GM12878 (cell line): ENCODE measurements around the gene LIPM. TPM values are rescaled to one million over a fixed set of nuclear protein-coding genes. Genes with fewer than 3 reads are reported as not detected.

ENCODE experiments used
- CEBPB ChIP-seq, 2 experiments: fragments of 150-350 bp in 1 of 2; IDR thresholded peaks; 2 replicates each; pipeline ENCODE4 v1.6.1; 2012 to 2014; ENCODE audit warnings: low read depth in 2 of 2, low read length in 2 of 2, borderline replicate concordance in 1 of 2, inconsistent platforms in 1 of 2
- ESRRA ChIP-seq: IDR thresholded peaks from 2 replicates; pipeline ENCODE4 v1.6.1; 2012; ENCODE audit warnings: mild to moderate bottlenecking, low read length, improper control_type of control experiment
- ETV6 ChIP-seq, 2 experiments: fragments of 450-650 bp in 1 of 2; IDR thresholded peaks in 1 of 2; conservative IDR thresholded peaks in 1 of 2; 2 replicates each; pipeline ENCODE4 v1.6.1; 2014; ENCODE audit warnings: antibody characterized with exemption in 1 of 2, borderline replicate concordance in 1 of 2, low read depth in 1 of 2, mild to moderate bottlenecking in 1 of 2, moderate library complexity in 1 of 2
- EZH2 ChIP-seq: IDR thresholded peaks from 2 replicates; pipeline ENCODE4 v1.6.1; 2012; ENCODE audit warnings: low read depth, mild to moderate bottlenecking, control low read depth, inconsistent platforms, low read length, borderline replicate concordance; ENCODE audit not compliant: control insufficient read depth
- GATAD2B ChIP-seq: fragments of 450-650 bp; conservative IDR thresholded peaks from 2 replicates; pipeline ENCODE4 v1.6.1; 2017; ENCODE audit warnings: low read depth, mild to moderate bottlenecking, moderate library complexity
- IRF4 ChIP-seq: IDR thresholded peaks from 2 replicates; pipeline ENCODE4 v1.6.1; 2011; ENCODE audit warnings: low read depth, low read length
- NFXL1 ChIP-seq: fragments of 450-650 bp; IDR thresholded peaks from 2 replicates; pipeline ENCODE4 v1.6.1; 2017; ENCODE audit warnings: antibody characterized with exemption, mild to moderate bottlenecking, borderline replicate concordance
- PAX5 ChIP-seq: IDR thresholded peaks from 2 replicates; pipeline ENCODE4 v1.6.1; 2011; ENCODE audit warnings: low read depth, low read length, borderline replicate concordance
- SP1 ChIP-seq: IDR thresholded peaks from one replicate; pipeline ENCODE4 v1.6.1; 2011; ENCODE audit warnings: low read depth, low read length
- SPI1 ChIP-seq: IDR thresholded peaks from 2 replicates; pipeline ENCODE4 v1.6.1; 2011; ENCODE audit warnings: low read depth, mild to moderate bottlenecking, low read length, moderate library complexity, borderline replicate concordance; ENCODE audit not compliant: insufficient read depth
- USF1 ChIP-seq: IDR thresholded peaks from 2 replicates; pipeline ENCODE4 v1.6.1; 2011; ENCODE audit warnings: borderline replicate concordance, low read depth, mild to moderate bottlenecking, moderate library complexity, mixed read lengths, low read length; ENCODE audit not compliant: insufficient read depth; ENCODE audit errors: extremely low read length
- ZNF274 ChIP-seq: IDR thresholded peaks from one replicate; pipeline ENCODE4 v1.8.0; 2011; ENCODE audit not compliant: insufficient read length, insufficient read depth
- ZNF384 ChIP-seq: IDR thresholded peaks from 2 replicates; pipeline ENCODE4 v1.6.1; 2012; ENCODE audit warnings: low read depth, mild to moderate bottlenecking, low read length, improper control_type of control experiment, borderline replicate concordance
- ZNF622 ChIP-seq: fragments of 450-650 bp; IDR thresholded peaks from 2 replicates; pipeline ENCODE4 v1.6.1; 2017; ENCODE audit warnings: mild to moderate bottlenecking, inconsistent platforms
- ZSCAN29 ChIP-seq: fragments of 450-650 bp; IDR thresholded peaks from 2 replicates; pipeline ENCODE4 v1.6.1; 2017; ENCODE audit warnings: mild to moderate bottlenecking, moderate library complexity
- ZZZ3 ChIP-seq: IDR thresholded peaks from 2 replicates; pipeline ENCODE4 v1.6.1; 2011; ENCODE audit warnings: low read depth; ENCODE audit not compliant: control insufficient read depth, insufficient read length
- polyA plus RNA-seq, 11 experiments: library from polyadenylated mRNA; depleted of rRNA in 4 of 11; unstranded in 6 of 11; stranded (reverse) in 5 of 11; fragments of >200 nt; fragmentation: Nextera tagmentation in 4 of 11; fragmentation: Illumina TruSeq in 1 of 11; extraction: Ambion mirVana in 4 of 11; extraction: Trizol in 1 of 11; gene quantifications; 1 replicate in 1 of 11; 2 replicates in 10 of 11; pipeline versions ENCODE4 v1.2.1 to v1.2.3, GENCODE V29; 2011 to 2016; ENCODE audit warnings: inconsistent platforms in 2 of 11, missing spikeins in 2 of 11, low read depth in 1 of 11
- total RNA-seq, 4 experiments: library from RNA; depleted of rRNA in 3 of 4; stranded (reverse); fragments of >200 nt in 3 of 4; fragmentation: Illumina TruSeq in 1 of 4; extraction: Trizol in 1 of 4; gene quantifications; 2 replicates each; pipeline versions ENCODE4 v1.2.1 to v1.2.3, GENCODE V29; 2013 to 2021
- TF ChIP-seq, protein P1 (sequence below): fragments of 450-650 bp; IDR thresholded peaks from 2 replicates; pipeline ENCODE4 v1.6.1; 2016; ENCODE audit warnings: mild to moderate bottlenecking
- TF ChIP-seq, protein P2 (sequence below): IDR thresholded peaks from 2 replicates; pipeline ENCODE4 v1.6.1; 2012; ENCODE audit warnings: low read length, inconsistent platforms

LIPM gene
- total and polyA plus RNA-seq, 10 of the 15 experiments (the other 5 are each of a cell fraction or from before 2014, with no cell fraction given) = not detected

DNA sequence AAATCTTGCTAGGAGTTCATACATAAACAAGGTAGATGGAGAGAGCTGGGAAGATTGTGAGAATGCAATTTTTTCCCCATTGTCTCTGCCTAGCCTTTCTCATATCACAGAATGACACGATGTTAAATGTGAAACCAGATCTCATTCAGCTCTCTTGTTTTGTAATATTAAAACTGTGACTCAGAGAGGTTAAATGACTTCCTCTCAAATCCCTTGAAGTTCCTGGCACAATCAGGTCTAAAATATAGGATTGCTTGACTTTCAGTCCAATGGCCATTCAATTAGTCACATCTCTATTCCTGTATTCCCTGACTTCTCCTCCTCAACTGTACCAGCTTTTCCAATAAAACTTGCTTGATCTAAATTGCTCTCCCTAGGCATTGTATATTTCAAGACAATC, 46.0 kb downstream of the LIPM start (continued):
- TF ChIP-seq EZH2 (no peak), SP1 (no peak), ZNF384 (no peak), ZNF622 (no peak), GATAD2B (no peak), ZSCAN29 (no peak), USF1 (no peak), SPI1 (0 out of 2 replicates have a peak, but pooled peaks have one; percentile 37), CEBPB (IDR thresholded peaks at IDR 0.05; ENCODE audit: borderline replicate concordance in 1 of 2, low read depth in 2 of 2, low read length in 2 of 2) (no peak), ZNF274 (no peak), ZZZ3 (no peak), PAX5 (no peak), ESRRA (no peak), ETV6 (conservative IDR thresholded peaks at IDR 0.05 in 1 of 2, IDR thresholded peaks at IDR 0.05 in 1 of 2; ENCODE audit: borderline replicate concordance in 1 of 2, low read depth in 1 of 2) (peak in 1 of 2 experiments; percentile 13; a peak in 1 of 4 replicates), IRF4 (no peak), NFXL1 (no peak)
- TF ChIP-seq, protein P1, sequence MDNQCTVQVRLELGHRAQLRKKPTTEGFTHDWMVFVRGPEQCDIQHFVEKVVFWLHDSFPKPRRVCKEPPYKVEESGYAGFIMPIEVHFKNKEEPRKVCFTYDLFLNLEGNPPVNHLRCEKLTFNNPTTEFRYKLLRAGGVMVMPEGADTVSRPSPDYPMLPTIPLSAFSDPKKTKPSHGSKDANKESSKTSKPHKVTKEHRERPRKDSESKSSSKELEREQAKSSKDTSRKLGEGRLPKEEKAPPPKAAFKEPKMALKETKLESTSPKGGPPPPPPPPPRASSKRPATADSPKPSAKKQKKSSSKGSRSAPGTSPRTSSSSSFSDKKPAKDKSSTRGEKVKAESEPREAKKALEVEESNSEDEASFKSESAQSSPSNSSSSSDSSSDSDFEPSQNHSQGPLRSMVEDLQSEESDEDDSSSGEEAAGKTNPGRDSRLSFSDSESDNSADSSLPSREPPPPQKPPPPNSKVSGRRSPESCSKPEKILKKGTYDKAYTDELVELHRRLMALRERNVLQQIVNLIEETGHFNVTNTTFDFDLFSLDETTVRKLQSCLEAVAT = no peak
- TF ChIP-seq, protein P2, sequence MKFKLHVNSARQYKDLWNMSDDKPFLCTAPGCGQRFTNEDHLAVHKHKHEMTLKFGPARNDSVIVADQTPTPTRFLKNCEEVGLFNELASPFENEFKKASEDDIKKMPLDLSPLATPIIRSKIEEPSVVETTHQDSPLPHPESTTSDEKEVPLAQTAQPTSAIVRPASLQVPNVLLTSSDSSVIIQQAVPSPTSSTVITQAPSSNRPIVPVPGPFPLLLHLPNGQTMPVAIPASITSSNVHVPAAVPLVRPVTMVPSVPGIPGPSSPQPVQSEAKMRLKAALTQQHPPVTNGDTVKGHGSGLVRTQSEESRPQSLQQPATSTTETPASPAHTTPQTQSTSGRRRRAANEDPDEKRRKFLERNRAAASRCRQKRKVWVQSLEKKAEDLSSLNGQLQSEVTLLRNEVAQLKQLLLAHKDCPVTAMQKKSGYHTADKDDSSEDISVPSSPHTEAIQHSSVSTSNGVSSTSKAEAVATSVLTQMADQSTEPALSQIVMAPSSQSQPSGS = 0 out of 2 replicates have a peak, but pooled peaks have one; percentile 31
